Activated CD4-positive, CD25-positive, alpha-beta regulatory T cell treated with anti-CD3 and anti-CD28 coated beads, Interleukin-2, amount 50 U/mL, for 24 hours (primary cell): ENCODE measurements around the gene LRP3.
"Not testable (repeated sequence)": the region's sequence is repeated elsewhere in the genome, so short reads cannot be mapped to it uniquely, and the experiment has no call there.

Experiments used
- ATAC-seq, 2 donors: fragments of 150-1000 bp; cut with Tn5 transposase; one replicate each; pipeline ENCODE4 v1.10.0; 2021; ENCODE audit warnings: mild to moderate bottlenecking in 1 of 2, moderate library complexity in 1 of 2

LRP3 gene

GRCh38 chr19:33176670-33177416 is 17.3 kb upstream of the LRP3 start:
- ATAC-seq, result peak; percentile 88 to 92

DNA sequence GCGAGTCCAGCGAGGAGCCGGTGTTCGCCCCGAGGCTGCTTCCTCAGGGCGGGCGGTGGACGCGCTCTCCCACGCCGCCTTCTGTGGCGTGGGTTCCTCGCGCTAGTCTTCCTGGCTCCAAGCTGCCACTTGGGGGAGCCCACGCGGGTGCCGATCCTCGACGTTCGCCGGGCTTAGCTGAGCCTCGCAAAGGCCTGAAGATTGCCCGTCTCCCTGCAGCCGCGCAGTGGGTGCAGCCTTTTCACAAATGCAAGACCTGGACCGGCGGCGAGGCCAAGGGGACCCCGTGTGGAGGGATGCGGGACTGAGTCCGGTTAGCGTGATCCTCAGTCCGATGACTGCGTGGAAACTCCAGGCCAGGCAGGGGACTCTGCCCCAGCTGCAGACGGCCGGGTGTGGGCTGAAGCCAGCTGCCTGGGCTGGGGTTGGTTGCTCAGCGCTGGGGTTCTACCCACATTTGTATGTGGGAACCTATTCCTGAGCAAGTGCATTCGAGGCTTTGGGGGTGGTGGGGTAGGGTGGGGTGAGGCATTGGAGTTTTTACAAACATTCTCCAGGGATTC is 16.6 kb upstream of the LRP3 start:
- no peak for ATAC-seq

DNA sequence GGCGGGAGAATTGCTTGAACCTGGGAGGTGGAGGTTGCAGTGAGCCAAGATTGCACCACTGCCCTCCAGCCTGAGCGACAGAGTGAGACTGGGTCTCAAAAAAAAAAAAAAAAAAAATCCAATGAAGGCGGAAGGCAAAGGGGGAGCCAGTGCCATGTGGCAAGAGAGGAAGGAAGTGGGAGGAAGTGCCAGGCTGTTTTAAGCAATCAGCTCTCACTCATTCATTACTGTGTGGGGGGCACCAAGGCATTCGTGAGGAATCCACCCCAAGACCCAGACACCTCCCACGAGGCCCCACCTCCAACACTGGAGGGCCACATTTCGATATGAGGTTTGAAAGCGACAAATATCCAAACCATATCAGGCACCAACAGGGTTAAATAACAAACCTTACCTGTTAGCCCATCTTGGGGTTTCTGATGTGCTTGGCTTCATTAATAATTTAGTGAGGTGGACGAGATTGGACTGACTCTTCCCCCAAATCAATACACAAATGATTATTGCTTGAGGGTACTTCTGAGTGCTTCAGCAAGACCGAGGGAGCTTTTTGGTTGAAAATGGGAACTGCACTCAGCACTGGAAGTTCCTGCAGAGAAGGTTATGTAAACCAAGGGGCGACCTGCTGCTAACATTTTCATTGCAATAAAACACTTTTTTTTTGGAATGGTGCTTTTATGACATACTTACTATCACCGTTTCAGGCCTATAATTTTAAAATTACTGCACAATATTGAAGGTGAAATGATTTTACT is 7.5 kb upstream of the LRP3 start:
- ATAC-seq, result no peak

- no peak for ATAC-seq
These were observed 7.0 kb upstream of the LRP3 start for GRCh38 chr19:33187183-33187540.

GRCh38 chr19:33189453-33189852 is 4.7 kb upstream of the LRP3 start:
- no peak for ATAC-seq

DNA sequence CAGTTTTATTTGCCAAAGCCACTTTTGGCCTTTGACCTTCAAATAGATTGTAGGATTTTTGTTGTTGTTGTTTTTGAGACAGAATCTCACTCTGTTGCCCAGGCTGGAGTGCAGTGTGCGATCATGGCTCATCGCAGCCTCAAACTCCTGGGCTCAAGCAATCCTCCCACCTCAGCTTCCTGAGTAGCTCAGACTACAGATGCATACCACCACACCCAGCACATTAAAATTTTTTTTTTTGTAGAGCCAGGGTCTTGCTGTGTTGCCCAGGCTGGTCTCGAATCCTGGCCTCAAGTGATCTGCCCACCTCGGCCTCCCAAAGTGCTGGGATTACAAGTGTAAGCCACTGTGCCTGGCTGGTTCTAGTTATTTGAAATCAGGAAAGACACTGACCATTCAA is 3.0 kb upstream of the LRP3 start:
- ATAC-seq, result not testable (repeated sequence)

DNA sequence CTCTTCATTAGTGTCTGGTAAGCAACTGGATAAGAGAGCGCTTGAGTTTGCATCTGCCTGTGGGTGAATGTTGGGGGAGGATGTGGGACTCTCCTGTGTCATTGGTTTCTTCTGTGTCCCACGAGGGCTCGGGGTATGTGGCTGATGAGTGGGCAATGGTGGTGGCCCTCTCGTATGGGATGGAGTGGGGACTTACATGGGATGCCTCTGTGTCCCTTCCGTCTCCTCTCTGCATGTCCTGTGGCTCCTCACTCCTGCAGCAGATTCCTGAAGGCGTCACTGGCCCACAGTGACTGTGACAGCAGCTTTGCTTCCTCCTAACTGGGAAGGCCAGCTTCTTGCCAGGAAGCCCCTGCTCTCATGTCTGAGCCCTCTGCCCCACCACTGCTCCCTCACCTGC is 2.6 kb upstream of the LRP3 start:
- no peak for ATAC-seq

GRCh38 chr19:33192010-33192409 is 2.1 kb upstream of the LRP3 start:
- no peak for ATAC-seq

- no peak for ATAC-seq
These were observed 763 bp upstream of the LRP3 start for GRCh38 chr19:33193269-33193864.

DNA sequence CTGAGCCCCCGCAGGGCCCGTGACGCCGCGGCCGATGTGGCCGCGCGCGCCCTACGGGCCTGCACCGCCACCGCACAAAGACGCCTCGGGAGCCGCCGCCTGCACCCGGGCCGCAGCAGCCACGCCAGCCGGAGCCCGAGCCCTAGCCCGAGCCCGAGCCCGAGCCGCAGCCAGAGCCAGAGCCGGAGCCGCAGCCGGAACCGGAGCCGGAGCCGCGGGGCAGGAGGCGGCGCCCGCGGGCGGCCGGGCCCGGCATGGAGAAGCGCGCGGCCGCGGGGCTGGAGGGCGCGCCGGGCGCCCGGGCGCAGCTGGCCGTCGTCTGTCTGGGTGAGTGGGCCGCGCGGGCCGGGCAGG is 379 bp downstream of the LRP3 start:
- ATAC-seq, result no peak

GRCh38 chr19:33194886-33195644 is 935 bp downstream of the LRP3 start:
- ATAC-seq, result no peak

GRCh38 chr19:33195645-33196347 is 1.7 kb downstream of the LRP3 start:
- no peak for ATAC-seq

DNA sequence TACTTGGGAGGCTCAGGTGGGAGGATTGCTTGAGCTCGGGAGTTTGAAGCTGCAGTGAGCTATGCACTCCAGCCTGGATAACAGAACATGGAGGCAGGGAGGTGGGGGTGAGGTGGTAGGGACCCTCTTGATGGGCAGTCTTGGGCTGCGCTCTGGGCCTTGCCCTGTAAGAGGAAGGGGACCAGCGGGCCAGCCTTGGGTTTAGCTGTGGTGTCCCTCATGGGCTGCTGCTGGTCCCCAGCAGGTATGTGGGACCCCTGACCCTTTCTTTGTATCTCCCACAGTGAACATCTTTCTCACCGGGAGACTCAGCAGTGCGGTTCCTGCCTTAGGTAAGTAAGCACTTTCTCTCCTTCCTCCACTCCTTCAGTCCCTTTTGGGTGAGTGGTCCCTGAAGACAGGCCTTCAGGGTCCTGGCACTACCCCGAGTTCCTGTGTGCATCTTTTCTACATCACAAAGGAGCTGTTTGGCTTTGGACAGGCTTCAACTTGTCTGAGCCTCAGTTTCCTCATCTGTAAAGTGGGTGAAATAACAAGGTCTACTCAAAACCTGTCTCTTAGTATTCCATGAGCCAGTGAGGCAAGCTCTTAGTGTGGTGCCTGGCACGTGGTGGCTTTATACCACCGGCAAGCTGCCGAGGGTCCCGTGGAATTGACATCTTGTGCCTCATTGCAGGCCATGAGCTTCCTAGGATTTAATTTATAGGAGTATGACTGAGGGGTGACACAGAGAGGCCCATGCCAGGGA is 2.5 kb downstream of the LRP3 start:
- no peak for ATAC-seq

DNA sequence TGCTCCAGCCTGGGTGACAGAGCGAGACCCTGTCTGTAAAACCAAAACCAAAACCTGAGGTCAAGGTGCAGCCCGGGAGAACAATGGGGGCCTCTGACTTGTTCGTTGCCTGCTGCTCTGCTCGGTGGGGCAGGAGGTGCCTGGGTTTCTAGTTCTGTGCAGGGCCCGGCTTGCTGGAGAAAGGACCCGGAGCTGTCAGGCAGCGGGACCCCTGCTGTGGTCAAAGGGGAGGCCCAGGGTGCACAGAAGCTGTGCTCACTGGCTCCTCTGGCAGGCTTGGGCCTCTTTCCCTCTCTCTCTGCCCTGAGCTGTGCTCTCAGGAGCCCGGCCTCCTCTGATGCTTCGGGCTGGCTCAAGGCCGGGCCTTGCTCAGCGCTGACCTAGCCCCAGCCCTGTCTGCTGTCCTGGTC is 3.5 kb downstream of the LRP3 start:
- ATAC-seq, result no peak

GRCh38 chr19:33198169-33198568 is 4.0 kb downstream of the LRP3 start:
- no peak for ATAC-seq

DNA sequence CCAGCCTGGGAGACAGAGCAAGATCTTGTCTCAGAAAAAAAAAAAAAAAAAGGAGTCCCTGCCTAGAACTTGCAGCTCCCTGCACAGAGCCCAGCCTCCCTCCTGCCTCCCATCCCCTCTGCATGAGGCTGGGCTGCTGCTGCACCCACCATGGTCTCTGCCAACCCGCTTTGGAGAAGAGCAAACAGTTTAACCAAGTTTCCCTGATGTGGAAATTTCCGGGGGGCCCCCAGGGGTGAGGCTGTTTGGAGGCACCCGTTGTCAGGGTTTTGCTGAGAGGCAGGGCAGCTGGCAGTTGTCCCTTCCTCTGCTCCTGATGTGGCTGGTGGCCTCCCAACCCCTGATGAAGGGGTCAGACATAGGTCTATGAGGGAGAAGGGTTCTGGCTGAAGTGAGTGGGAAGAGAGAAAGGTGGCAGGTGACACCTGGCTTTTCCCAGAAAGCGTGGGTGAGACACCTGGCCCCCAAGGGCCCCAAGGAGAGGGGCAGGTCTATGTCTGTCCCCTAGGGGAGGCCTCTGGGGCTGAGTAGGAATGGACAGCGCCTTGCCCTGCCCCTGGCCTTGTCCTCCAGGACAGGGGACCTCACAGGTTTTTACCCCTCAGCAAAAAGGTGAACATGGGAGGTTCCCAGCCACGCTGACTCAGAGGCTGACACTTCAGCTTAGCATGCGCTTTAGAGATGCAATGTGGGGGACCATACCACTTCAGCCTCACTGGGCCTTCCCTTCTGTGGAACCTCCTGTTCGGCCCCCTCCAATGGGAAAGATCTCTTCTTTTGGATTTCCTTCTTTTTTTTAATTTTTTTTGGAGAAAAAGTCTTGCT is 5.5 kb downstream of the LRP3 start:
- ATAC-seq, result no peak

DNA sequence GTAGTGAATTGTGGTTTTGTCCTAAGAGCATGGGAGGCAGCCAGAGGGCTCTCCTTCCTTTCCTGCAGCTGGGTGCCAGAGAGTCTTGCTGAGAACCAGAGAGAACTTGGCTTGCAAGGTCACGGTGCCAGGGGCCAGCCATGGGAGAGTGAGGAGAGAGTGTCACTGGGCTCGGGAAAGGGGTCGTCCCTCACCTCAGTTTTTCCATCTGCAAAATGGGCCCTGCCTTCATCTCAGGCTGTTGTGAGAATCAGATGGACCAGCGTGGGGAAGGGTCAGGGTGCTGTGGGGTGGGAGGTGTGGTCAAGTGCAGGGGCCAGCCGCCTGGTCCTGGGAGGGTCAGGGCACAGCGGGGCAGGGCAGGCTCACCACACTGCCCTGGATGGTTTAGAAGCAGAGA is 7.3 kb downstream of the LRP3 start:
- ATAC-seq, result no peak

GRCh38 chr19:33201886-33202545 is 7.9 kb downstream of the LRP3 start:
- no peak for ATAC-seq

GRCh38 chr19:33202546-33203507 is 8.7 kb downstream of the LRP3 start:
- ATAC-seq, result no peak
